Dedifferentiated amniotic fluid mesenchymal stem cell (primary cell): ENCODE data around the gene CLDN9.

Experiments used
- DNase-seq: peaks from one replicate; pipeline ENCODE4 v3.0.0-alpha.2; 2016; ENCODE audit errors: extremely low spot score

The CLDN9 gene

GRCh38 chr16:2992383-2993081 is 20.2 kb upstream of the CLDN9 start:
- no peak for DNase-seq

GRCh38 chr16:2996298-2996697 is 16.4 kb upstream of the CLDN9 start:
- DNase-seq = no peak

- DNase-seq = no peak
These were observed 12.8 kb upstream of the CLDN9 start for GRCh38 chr16:2999929-3000328.

GRCh38 chr16:3000540-3000939 is 12.2 kb upstream of the CLDN9 start:
- no peak for DNase-seq

GRCh38 chr16:3001316-3001715 is 11.4 kb upstream of the CLDN9 start:
- no peak for DNase-seq

GRCh38 chr16:3003582-3004270 is 9.0 kb upstream of the CLDN9 start:
- DNase-seq = peak; percentile 89

GRCh38 chr16:3004319-3004718 is 8.4 kb upstream of the CLDN9 start:
- DNase-seq = no peak

- DNase-seq = no peak
These were observed 7.9 kb upstream of the CLDN9 start for GRCh38 chr16:3004781-3005284.

GRCh38 chr16:3007059-3007956 is 5.4 kb upstream of the CLDN9 start:
- DNase-seq = no peak

- no peak for DNase-seq
These were observed 4.6 kb upstream of the CLDN9 start for GRCh38 chr16:3007957-3008689.

GRCh38 chr16:3008690-3009037 is 4.1 kb upstream of the CLDN9 start:
- DNase-seq = no peak

- DNase-seq = no peak
These were observed 2.9 kb upstream of the CLDN9 start for GRCh38 chr16:3009568-3010390.

- no peak for DNase-seq
These were observed 2.2 kb upstream of the CLDN9 start for GRCh38 chr16:3010510-3010909.

GRCh38 chr16:3012246-3012645 is 477 bp upstream of the CLDN9 start:
- no peak for DNase-seq

- no peak for DNase-seq
These were observed 798 bp downstream of the CLDN9 start for GRCh38 chr16:3013491-3013951.

GRCh38 chr16:3013998-3014690 is 1.4 kb downstream of the CLDN9 start:
- no peak for DNase-seq

- DNase-seq = no peak
These were observed 2.2 kb downstream of the CLDN9 start for GRCh38 chr16:3014971-3015370.

GRCh38 chr16:3015865-3016521 is 3.3 kb downstream of the CLDN9 start:
- DNase-seq = no peak

GRCh38 chr16:3017344-3017743 is 4.6 kb downstream of the CLDN9 start:
- no peak for DNase-seq
